GM21381 (cell line): ENCODE results near the gene MPG.

ENCODE experiments used
- ATAC-seq: cut with Tn5 transposase; IDR thresholded peaks from one replicate; pipeline ENCODE4 v1.9.1; 2021; ENCODE audit warnings: mild to moderate bottlenecking, moderate library complexity; ENCODE audit not compliant: unreplicated experiment

MPG gene

GRCh38 chr16:83060-83603, 5.1 kb downstream of the MPG start:
- ATAC-seq = no peak

DNA sequence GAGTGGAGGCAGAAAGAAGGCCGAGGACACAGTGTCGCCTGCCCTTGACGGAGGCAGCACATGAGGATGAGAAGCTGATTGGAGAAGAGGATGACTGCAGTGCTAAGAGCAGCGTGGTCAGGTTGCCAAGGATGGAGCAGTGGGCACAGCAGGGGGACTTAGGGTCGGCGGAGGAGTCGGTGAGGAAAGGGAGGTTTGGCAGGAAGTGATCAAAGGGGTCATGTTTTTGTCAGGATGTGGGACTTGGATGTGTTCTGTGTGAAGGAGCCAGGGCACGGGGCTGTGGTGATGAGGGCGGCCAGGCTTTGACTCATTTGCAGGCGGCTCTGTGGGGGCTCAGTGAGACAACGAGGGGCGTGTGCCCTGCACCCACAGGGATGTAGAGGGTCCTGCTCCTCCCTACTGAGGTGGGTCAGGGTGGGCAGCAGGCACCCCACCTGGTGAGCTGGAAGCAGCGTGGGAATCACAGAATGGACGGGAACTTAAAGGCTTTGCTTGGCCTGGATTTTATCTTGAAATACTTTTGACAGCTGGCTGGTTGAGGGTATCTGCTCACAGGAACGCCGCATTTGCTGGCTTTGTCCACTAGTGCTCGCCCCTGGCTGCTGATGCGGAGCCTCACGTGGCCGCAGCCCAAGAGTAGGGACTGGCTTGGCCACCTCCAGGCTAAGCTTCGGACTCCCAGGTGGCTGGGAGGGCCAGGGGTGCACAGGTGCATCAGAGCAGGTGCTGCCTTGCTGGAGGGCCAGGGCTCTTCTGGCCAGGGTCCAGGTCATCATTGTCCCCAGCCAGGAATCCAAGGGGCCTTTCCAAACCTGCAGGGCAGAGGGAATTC, 6.0 kb downstream of the MPG start:
- ATAC-seq = no peak

GRCh38 chr16:84718-85406, 6.8 kb downstream of the MPG start:
- peak; percentile 52 for ATAC-seq

DNA sequence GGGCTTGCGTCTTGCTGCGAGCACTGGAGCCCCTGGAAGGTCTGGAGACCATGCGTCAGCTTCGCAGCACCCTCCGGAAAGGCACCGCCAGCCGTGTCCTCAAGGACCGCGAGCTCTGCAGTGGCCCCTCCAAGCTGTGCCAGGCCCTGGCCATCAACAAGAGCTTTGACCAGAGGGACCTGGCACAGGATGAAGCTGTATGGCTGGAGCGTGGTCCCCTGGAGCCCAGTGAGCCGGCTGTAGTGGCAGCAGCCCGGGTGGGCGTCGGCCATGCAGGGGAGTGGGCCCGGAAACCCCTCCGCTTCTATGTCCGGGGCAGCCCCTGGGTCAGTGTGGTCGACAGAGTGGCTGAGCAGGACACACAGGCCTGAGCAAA, 7.4 kb downstream of the MPG start:
- no peak for ATAC-seq

DNA sequence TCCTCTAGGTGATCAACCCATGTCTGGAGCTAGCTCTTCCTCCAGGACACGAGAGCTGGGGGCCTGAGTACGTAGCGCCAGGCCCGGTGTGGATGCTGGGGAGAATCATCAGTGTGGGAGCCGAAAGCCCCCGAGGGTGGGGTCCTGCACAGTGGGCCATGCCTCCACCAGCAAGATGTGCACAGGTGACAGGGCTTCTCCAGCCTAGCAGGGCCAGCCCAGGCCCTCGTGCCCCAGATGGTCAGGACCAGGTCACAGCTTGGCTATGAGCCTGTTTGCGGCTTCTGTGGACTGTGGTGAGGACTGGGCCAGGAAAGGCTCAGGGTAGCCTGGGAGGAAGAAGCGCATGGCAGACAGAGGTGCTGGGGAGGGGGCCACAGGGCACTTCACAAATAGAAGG, 7.8 kb downstream of the MPG start:
- ATAC-seq = no peak

DNA sequence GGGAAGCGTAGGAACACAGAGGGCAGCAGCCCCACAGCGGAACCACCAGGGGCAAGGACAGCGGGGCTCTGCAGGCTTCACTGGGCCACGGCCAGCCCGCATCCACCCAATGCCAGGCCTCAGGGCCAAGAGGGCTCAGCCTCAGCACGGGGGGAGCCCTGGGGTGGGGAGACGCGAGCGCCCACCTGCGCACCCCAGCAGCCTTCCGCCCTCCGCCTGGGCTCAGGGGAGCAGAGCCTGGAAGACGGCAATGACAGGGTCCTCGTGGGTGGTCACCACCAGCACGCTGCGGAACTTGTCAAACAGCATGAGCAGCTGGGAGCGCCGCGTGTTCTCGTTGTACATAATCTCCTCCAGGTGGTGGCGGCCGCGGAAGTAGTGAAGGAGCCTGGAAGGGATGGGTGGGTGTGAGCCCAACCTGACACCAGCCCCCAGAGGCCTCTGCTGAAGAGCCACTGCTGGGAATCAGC, 8.5 kb downstream of the MPG start:
- ATAC-seq = no peak

GRCh38 chr16:88613-89012, 10.6 kb downstream of the MPG start:
- ATAC-seq = no peak

DNA sequence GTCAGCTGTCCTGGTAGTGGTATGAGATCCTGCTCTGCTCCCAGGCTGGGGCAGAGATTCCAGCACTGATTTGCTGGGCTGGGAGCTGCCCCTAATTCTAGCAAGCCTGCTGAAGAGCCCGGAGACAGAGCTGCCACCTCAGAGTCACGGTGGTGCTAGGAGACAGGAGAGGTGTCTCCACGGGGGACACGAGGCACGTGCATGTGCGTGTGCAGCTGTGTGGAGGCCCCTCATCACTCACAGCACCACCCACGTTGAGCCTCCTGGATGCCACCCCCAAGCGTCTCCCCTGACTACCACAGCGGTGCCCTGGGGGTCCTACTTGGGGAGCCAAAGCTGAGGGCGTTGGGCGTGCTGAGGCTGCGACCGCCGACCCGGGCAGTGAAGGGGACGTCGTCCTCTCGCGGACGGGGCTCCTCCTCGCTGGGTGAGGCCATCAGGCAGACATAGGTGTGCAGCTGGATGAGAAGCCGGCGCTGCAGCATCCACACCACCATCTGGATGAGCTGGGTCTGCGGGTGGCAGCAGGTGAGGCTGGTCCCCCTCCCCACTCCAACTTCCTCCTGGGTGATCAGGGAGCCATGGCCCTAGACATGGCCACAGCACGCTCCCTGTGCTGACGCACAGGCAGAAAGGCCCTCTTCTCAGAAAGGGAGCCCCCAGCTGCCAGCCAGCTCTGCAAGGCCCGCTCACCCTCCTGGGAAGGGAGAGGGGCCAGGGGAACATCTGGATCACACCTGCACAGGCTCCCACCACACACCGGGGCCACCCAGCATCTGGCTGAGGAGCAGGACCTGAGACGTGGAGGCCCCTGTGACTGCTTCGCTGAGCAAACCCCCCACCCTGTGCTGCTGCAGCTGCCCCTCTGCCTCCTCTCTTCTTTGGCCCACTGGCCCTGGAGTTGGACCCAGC, 11.6 kb downstream of the MPG start:
- no peak for ATAC-seq

DNA sequence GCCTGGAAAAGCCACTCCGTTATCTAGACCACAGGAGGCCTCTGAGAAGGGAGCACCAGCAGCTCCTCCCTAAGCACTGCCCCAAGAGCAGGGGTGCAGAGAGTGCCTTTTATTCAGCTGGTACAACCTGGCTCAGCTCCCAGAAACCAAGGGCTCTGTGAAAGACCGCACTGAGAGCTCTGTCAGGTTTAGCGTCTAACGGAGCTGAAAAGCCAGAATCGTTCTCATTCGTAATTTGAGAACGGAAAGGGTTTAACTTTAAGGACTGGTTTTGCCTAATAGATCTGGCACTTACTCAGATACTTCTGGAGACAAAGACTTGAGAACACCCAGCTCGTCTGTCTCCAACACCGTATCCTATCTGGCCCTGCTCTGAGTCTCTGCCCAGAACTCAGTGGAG, 13.5 kb downstream of the MPG start:
- no peak for ATAC-seq

DNA sequence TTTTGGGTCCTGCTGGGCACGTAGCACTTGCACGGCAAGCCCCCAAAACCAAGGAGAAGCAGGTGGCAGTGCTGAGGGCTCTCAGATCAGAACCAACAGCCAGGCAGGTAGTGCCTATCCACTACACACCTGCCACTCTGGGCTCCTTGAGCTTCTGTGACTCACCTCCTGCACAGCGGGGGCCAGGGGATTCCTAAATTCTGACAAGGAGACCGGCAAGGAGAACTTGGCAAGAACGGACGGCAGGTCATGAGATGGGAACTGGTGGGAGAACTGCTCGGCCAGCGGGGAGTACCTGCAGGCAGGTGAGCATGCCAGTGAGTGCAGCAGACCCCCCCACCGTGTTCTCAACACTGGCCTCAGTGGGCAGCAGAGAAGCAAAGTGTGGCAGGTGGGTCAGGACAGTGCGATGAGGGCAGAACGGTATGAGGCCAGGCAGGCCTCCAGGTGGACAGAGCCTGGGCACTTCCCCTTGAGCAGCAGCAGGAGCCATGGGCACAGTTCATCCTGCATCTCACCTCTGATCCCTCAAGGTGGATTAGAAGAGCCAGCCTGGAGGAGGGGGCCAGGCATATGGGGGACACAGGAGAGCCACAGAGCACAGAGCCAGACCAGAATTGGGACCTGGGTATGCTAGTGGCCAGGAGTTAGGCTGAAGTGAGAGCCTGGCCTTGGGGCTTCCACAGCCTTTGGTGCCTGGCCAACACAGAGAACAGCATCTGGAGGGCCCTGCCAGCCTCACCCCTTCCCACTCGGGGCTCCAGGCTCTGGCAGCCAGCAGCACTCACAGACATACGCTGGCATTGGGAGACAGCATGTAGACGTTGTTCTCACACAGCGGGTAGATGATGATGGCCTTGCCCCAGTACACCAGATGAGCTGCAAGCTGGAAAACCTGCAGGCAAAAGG, 14.7 kb downstream of the MPG start:
- ATAC-seq = no peak

DNA sequence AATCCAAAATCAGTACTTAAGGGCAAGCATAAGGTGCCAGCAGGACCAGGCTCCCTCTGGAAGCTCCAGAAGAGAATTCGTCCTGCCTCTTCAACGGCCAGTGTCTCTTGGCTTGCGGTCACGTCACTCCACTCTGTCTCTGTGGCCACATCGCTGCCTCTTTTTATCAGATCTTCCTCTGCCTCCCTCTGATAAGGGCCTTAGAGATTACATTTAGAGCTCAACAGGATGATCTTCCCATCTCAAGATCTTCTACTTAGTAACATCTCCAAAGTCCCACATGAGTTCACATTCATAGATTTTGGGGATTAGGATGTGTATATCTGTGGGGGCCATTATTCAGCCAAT, 16.9 kb downstream of the MPG start:
- no peak for ATAC-seq

GRCh38 chr16:96935-97381, 18.9 kb downstream of the MPG start:
- ATAC-seq = no peak

GRCh38 chr16:97822-98221, 19.8 kb downstream of the MPG start:
- ATAC-seq = no peak

- ATAC-seq = no peak
These were observed 23.0 kb downstream of the MPG start for GRCh38 chr16:100989-101388.

DNA sequence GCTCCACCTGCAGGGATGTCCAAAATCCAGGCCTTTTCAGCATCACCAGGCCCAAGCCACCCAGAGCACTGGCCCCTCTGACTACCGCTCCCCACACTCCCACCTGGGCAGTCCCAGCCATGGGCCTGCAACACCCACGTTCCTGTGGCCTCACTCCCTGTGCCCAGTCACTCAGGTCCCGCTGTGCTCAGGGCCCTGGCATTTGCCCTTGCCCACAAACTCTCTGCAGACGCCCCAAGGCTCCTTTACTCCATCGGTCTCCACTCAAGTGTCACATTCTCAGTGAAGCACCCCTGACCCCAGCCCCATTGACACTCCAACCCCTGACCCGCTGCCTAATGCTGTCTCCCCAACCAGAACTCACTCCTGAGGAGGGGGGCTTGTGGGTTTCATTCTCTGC, 23.6 kb downstream of the MPG start:
- no peak for ATAC-seq

GRCh38 chr16:102060-102855, 24.2 kb downstream of the MPG start:
- ATAC-seq = no peak

DNA sequence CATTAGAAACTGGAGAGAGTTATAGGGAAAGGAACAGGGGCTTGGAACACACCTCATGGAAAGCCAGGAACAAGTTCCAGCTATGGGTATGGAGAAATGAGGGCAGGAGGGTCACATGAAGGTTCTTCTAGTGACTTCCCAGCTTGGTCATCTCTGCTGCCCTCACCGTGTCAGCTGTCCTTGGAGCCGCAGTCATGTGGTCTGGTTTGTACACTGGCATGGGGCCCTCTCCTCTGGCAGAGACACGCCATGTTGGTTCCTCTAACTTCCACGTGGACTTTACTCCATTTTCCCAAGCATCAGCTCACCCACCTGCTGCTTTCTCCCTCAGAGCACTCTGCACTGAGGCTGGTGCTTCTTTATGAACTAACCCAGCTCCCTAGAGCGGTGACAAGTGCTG, 26.3 kb downstream of the MPG start:
- ATAC-seq = no peak

DNA sequence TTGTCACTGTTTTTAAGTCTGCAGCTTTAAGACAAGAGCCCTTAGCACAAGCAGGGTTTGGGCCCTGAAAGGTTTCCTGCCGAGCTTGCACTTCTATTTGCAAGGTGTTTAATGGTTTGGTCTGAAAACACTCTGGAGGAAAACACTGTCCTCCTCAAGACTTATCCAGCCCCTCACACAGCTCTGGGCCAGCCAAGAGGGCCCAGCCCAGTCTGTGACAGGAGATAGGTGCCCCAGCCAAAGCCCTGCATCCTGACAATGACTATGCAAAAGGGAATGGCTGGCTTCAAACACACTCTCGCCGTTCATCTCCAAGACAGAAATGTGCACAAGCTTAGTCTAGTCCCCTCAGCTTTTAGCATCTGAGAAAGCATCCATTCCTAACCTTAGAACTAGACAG, 26.9 kb downstream of the MPG start:
- no peak for ATAC-seq

DNA sequence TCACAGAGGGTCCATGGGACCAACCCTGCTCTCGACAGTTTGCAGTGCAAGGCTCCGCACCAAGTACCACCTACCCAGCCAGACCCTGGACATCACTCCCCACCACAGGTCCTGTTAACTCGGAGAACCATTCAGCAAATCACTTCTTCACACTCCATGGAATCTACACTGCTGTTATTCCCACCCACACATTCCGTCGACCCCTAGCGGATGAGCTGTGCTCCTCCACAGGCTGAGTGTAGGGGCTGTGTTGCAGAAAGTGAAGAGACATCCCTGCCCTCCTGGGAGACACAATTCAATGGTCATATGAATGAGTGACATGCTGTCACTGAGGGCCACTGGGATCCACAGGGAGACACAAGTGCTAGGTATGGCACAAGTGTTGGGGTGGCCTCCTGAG, 27.5 kb downstream of the MPG start:
- ATAC-seq = no peak
